Erythroblast (primary cell): Measurements from ENCODE around the gene FAM98A.

ENCODE experiments used
- GATA1 ChIP-seq: IDR thresholded peaks from 2 replicates; pipeline ENCODE4 v1.6.1; 2011; ENCODE audit warnings: low read depth, mild to moderate bottlenecking, control low read depth, low read length, moderate library complexity
- POLR2A ChIP-seq: IDR thresholded peaks from 2 replicates; pipeline ENCODE4 v1.6.1; 2011; ENCODE audit warnings: mild to moderate bottlenecking, low read length

- TF ChIP-seq POLR2A (no peak), GATA1 (no peak)
Measured at GRCh38 chr2:33616873-33617272, 17.8 kb upstream of the FAM98A start.
